Hematopoietic multipotent progenitor cell (in vitro differentiated cells): Measurements from ENCODE around the gene SLC35A2. TPM values are rescaled to one million over a fixed set of nuclear protein-coding genes. Genes with fewer than 3 reads are reported as not detected.
"Not testable (repeated sequence)": the region's sequence is repeated elsewhere in the genome, so short reads cannot be mapped to it uniquely, and the experiment has no call there.

ENCODE experiments used
- DNase-seq, 3 donors: peaks; one replicate each; pipeline ENCODE4 v3.0.0-alpha.2; 2011 to 2015; ENCODE audit warnings: low read depth in 2 of 3, low spot score in 2 of 3
- small RNA-seq: library from RNA; depleted of rRNA; stranded (forward); fragments of <200 nt; gene quantifications from one replicate; pipeline ENCODE3, GENCODE V24; 2012
- total RNA-seq: library from RNA; depleted of rRNA; stranded (reverse); fragments of >200 nt; gene quantifications from one replicate; pipeline ENCODE4 v1.2.3, GENCODE V29; 2012

Gene SLC35A2
- total RNA-seq, 1 donor: 14.3 TPM

- DNase-seq: not testable (repeated sequence)
Measured at GRCh38 chrX:48854121-48854804, 57.2 kb downstream of the SLC35A2 start.

- DNase-seq: not testable (repeated sequence)
Measured at GRCh38 chrX:48853494-48853893, 58.0 kb downstream of the SLC35A2 start.

Small RNAs within 50 kb of the gene (small RNA-seq; reads per million reads assigned to genes)
- not detected for gene RNU6-722P

Other genes starting within 250 kb of the SLC35A2 start
- 52.0 TPM for gene WAS, start 227.8 kb downstream of the SLC35A2 start, total RNA-seq
- 17.0 TPM for gene SUV39H1, start 214.9 kb downstream of the SLC35A2 start, total RNA-seq
- gene GLOD5, start 149.9 kb downstream of the SLC35A2 start, total RNA-seq: 0.27 TPM
- 32.6 TPM for gene GATA1, start 125.1 kb downstream of the SLC35A2 start, total RNA-seq
- gene HDAC6, start 109.6 kb downstream of the SLC35A2 start, total RNA-seq: 133 TPM
- 0.27 TPM for gene ERAS, start 85.1 kb downstream of the SLC35A2 start, total RNA-seq
- gene PCSK1N, start 76.0 kb downstream of the SLC35A2 start, total RNA-seq: 1.1 TPM
- 37.2 TPM for gene TIMM17B, start 13.9 kb downstream of the SLC35A2 start, total RNA-seq
- gene PQBP1, start 13.7 kb downstream of the SLC35A2 start, total RNA-seq: 89.9 TPM
- gene PIM2, start 7.4 kb upstream of the SLC35A2 start, total RNA-seq: 142 TPM
- gene OTUD5, start 46.0 kb upstream of the SLC35A2 start, total RNA-seq: 55.5 TPM
- 3.0 TPM for gene KCND1, start 60.2 kb upstream of the SLC35A2 start, total RNA-seq
- 24.2 TPM for gene GRIPAP1, start 90.6 kb upstream of the SLC35A2 start, total RNA-seq
- gene TFE3, start 131.7 kb upstream of the SLC35A2 start, total RNA-seq: 63.0 TPM
- gene CCDC120, start 147.4 kb upstream of the SLC35A2 start, total RNA-seq: 3.5 TPM
- gene PRAF2, start 162.4 kb upstream of the SLC35A2 start, total RNA-seq: 14.0 TPM
- gene WDR45, start 168.2 kb upstream of the SLC35A2 start, total RNA-seq: 75.7 TPM
- gene GPKOW, start 212.1 kb upstream of the SLC35A2 start, total RNA-seq: 15.6 TPM